ENCODE measurements around the gene DYNC1H1.

DYNC1H1 gene

DNA sequence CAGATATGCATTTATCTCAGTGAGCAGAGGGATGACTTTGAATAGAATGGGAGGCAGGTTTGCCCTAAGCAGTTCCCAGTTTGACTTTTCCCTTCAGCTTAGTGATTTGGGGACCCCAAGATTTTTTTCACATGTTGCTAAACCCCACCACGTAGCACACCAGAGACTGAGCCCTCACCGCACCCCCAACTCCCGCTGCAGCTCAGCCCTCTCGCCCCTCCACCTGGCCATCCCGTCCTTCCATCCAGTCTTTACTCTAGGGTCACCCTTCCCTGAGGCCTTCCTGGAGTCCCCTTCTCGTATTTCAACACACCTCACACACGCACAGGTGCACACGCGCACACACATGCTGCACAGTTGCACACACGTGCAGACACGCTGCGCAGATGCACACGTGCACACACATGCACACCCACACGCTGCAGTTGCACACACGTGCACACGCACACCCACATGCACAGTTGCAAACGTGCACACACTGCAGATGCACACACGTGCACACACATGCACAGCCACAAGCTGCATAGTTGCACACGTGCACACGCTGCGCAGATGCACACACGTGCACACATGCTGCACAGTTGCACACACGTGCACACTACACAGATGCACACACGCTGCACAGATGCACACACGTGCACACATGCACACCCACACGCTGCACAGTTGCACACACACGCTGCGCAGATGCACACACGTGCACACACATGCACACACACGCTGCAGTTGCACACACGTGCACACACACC, 92.5 kb downstream of the DYNC1H1 start:
- no peak overlapping the region for H2BK5ac ChIP-seq (ENCODE audit: low read length)
- no peak for DNase-seq (ENCODE audit: low spot score)
- H2AK5ac ChIP-seq (ENCODE audit: low read depth, low read length) = peak overlapping the region; percentile 43
- H3K27ac ChIP-seq (replicated peaks; ENCODE audit: low read length) = no peak overlapping the region
- no peak overlapping the region for H2AFZ ChIP-seq (ENCODE audit: low read length)
- peaks cover 3% of the 10 kb centered on the region for H3K79me1 ChIP-seq (ENCODE audit: low read depth, low read length)
- whole genome bisulfite sequencing, 2 donors (ENCODE audit: extremely low coverage in 2 of 2, insufficient read length in 2 of 2, insufficient replicate concordance in 1 of 2) = no CpG with 5 or more reads among the region's 31 CpGs
- peak overlapping the region; percentile 75 for H3K9ac ChIP-seq (ENCODE audit: low read depth, low read length, poor library complexity)
- peak overlapping the region; percentile 18 for H2BK12ac ChIP-seq (ENCODE audit: low read length)
- H3K9me3 ChIP-seq (replicated peaks in 1 of 2; ENCODE audit: control insufficient read depth in 2 of 2, insufficient read depth in 1 of 2, low read depth in 1 of 2, low read length in 2 of 2) = peaks cover 0 to 6% of the 10 kb centered on the region in 2 donors
- H3K4me2 ChIP-seq (ENCODE audit: insufficient read depth, low read length, poor library complexity, severe bottlenecking) = no peak overlapping the region
- H3K4ac ChIP-seq (ENCODE audit: low read length) = no peak overlapping the region
- H3K36me3 ChIP-seq (replicated peaks in 1 of 2; ENCODE audit: control insufficient read depth in 2 of 2, insufficient read depth in 2 of 2, low read length in 2 of 2) = peaks cover 11 to 30% of the 10 kb centered on the region in 2 donors
- no peak overlapping the region for H2BK120ac ChIP-seq (ENCODE audit: low read depth, low read length)
- peak overlapping the region; percentile 83 for H4K8ac ChIP-seq (ENCODE audit: low read depth, low read length)
- H2BK15ac ChIP-seq (ENCODE audit: low read length) = no peak overlapping the region
- peak overlapping the region; percentile 32 for H3K18ac ChIP-seq (ENCODE audit: low read length)
- no peaks in the 10 kb centered on the region for H3K27me3 ChIP-seq (ENCODE audit: control insufficient read depth in 3 of 3, insufficient read depth in 3 of 3, low read depth in 1 of 3, low read length in 3 of 3)
- H3K23ac ChIP-seq (ENCODE audit: low read depth, low read length, poor library complexity) = peak overlapping the region; percentile 76
- H3K4me3 ChIP-seq (ENCODE audit: low read length in 2 of 2) = peak overlapping the region in 1 of 2 donors; percentile 56
- peak overlapping the region; percentile 58 for H3K14ac ChIP-seq (ENCODE audit: low read length)
- H4K91ac ChIP-seq (ENCODE audit: low read depth, low read length, poor library complexity) = peak overlapping the region; percentile 80
- peaks cover 0 to 9% of the 10 kb centered on the region in 2 donors for H3K4me1 ChIP-seq (ENCODE audit: control insufficient read depth in 2 of 2, insufficient read depth in 1 of 2, low read depth in 1 of 2, low read length in 2 of 2)

- no peak overlapping the region for H3K18ac ChIP-seq (ENCODE audit: low read length)
- H4K91ac ChIP-seq (ENCODE audit: low read depth, low read length, poor library complexity) = no peak overlapping the region
- H3K23ac ChIP-seq (ENCODE audit: low read depth, low read length, poor library complexity) = peak overlapping the region; percentile 76
- H2BK5ac ChIP-seq (ENCODE audit: low read length) = no peak overlapping the region
- H3K4me1 ChIP-seq (ENCODE audit: control insufficient read depth in 2 of 2, insufficient read depth in 1 of 2, low read depth in 1 of 2, low read length in 2 of 2) = peaks cover 0 to 9% of the 10 kb centered on the region in 2 donors
- H3K79me1 ChIP-seq (ENCODE audit: low read depth, low read length) = peaks cover 3% of the 10 kb centered on the region
- no peaks in the 10 kb centered on the region for H3K27me3 ChIP-seq (ENCODE audit: control insufficient read depth in 3 of 3, insufficient read depth in 3 of 3, low read depth in 1 of 3, low read length in 3 of 3)
- H3K14ac ChIP-seq (ENCODE audit: low read length) = no peak overlapping the region
- H3K4ac ChIP-seq (ENCODE audit: low read length) = no peak overlapping the region
- no peak overlapping the region for H3K4me2 ChIP-seq (ENCODE audit: insufficient read depth, low read length, poor library complexity, severe bottlenecking)
- WGBS, 2 donors (ENCODE audit: extremely low coverage in 2 of 2, insufficient read length in 2 of 2, insufficient replicate concordance in 1 of 2) = 100% methylated on average over 1 of the region's 10 CpGs; no CpG with 5 or more reads in 1 of the 2 donors
- no peak overlapping the region for H2BK15ac ChIP-seq (ENCODE audit: low read length)
- no peak overlapping the region for H3K27ac ChIP-seq (replicated peaks; ENCODE audit: low read length)
- H2BK120ac ChIP-seq (ENCODE audit: low read depth, low read length) = no peak overlapping the region
- H3K4me3 ChIP-seq (ENCODE audit: low read length in 2 of 2) = peak overlapping the region in 1 of 2 donors; percentile 56
- H3K9ac ChIP-seq (ENCODE audit: low read depth, low read length, poor library complexity) = peak overlapping the region; percentile 75
- no peak for DNase-seq (ENCODE audit: low spot score)
- H2BK12ac ChIP-seq (ENCODE audit: low read length) = peak overlapping the region; percentile 18
- H2AK5ac ChIP-seq (ENCODE audit: low read depth, low read length) = peak overlapping the region; percentile 43
- H4K8ac ChIP-seq (ENCODE audit: low read depth, low read length) = peak overlapping the region; percentile 83
- peaks cover 0 to 6% of the 10 kb centered on the region in 2 donors for H3K9me3 ChIP-seq (replicated peaks in 1 of 2; ENCODE audit: control insufficient read depth in 2 of 2, insufficient read depth in 1 of 2, low read depth in 1 of 2, low read length in 2 of 2)
- H3K36me3 ChIP-seq (replicated peaks in 1 of 2; ENCODE audit: control insufficient read depth in 2 of 2, insufficient read depth in 2 of 2, low read length in 2 of 2) = peaks cover 9 to 23% of the 10 kb centered on the region in 2 donors
- no peak overlapping the region for H2AFZ ChIP-seq (ENCODE audit: low read length)
Measured at GRCh38 chr14:102057480-102058114, 93.2 kb downstream of the DYNC1H1 start.

- H2BK15ac ChIP-seq (ENCODE audit: low read length) = no peak overlapping the region
- no peak overlapping the region for H2AK5ac ChIP-seq (ENCODE audit: low read depth, low read length)
- no peaks in the 10 kb centered on the region for H3K27me3 ChIP-seq (ENCODE audit: control insufficient read depth in 3 of 3, insufficient read depth in 3 of 3, low read depth in 1 of 3, low read length in 3 of 3)
- H3K4me2 ChIP-seq (ENCODE audit: insufficient read depth, low read length, poor library complexity, severe bottlenecking) = no peak overlapping the region
- DNase-seq (ENCODE audit: low spot score) = no peak
- H4K8ac ChIP-seq (ENCODE audit: low read depth, low read length) = no peak overlapping the region
- H3K36me3 ChIP-seq (replicated peaks in 1 of 2; ENCODE audit: control insufficient read depth in 2 of 2, insufficient read depth in 2 of 2, low read length in 2 of 2) = peaks cover 6 to 19% of the 10 kb centered on the region in 2 donors
- peaks cover 3% of the 10 kb centered on the region for H3K79me1 ChIP-seq (ENCODE audit: low read depth, low read length)
- no peak overlapping the region for H4K91ac ChIP-seq (ENCODE audit: low read depth, low read length, poor library complexity)
- no peak overlapping the region for H2AFZ ChIP-seq (ENCODE audit: low read length)
- H2BK12ac ChIP-seq (ENCODE audit: low read length) = no peak overlapping the region
- H3K23ac ChIP-seq (ENCODE audit: low read depth, low read length, poor library complexity) = no peak overlapping the region
- H2BK120ac ChIP-seq (ENCODE audit: low read depth, low read length) = no peak overlapping the region
- H3K9me3 ChIP-seq (replicated peaks in 1 of 2; ENCODE audit: control insufficient read depth in 2 of 2, insufficient read depth in 1 of 2, low read depth in 1 of 2, low read length in 2 of 2) = peaks cover 0 to 6% of the 10 kb centered on the region in 2 donors
- no peak overlapping the region for H3K4me3 ChIP-seq (ENCODE audit: low read length in 2 of 2)
- H2BK5ac ChIP-seq (ENCODE audit: low read length) = no peak overlapping the region
- no peak overlapping the region for H3K27ac ChIP-seq (replicated peaks; ENCODE audit: low read length)
- no peak overlapping the region for H3K9ac ChIP-seq (ENCODE audit: low read depth, low read length, poor library complexity)
- H3K14ac ChIP-seq (ENCODE audit: low read length) = peak overlapping the region; percentile 71
- H3K4ac ChIP-seq (ENCODE audit: low read length) = no peak overlapping the region
- H3K4me1 ChIP-seq (ENCODE audit: control insufficient read depth in 2 of 2, insufficient read depth in 1 of 2, low read depth in 1 of 2, low read length in 2 of 2) = peaks cover 0 to 9% of the 10 kb centered on the region in 2 donors
- no peak overlapping the region for H3K18ac ChIP-seq (ENCODE audit: low read length)
- no CpG with 5 or more reads among the region's 7 CpGs for WGBS, 2 donors (ENCODE audit: extremely low coverage in 2 of 2, insufficient read length in 2 of 2, insufficient replicate concordance in 1 of 2)
Measured at GRCh38 chr14:102058146-102058545, 93.8 kb downstream of the DYNC1H1 start.

GRCh38 chr14:102058961-102059360, 94.6 kb downstream of the DYNC1H1 start:
- no peak overlapping the region for H2BK12ac ChIP-seq (ENCODE audit: low read length)

More at GRCh38 chr14:102058961-102059360, 94.6 kb downstream of the DYNC1H1 start:
- Histone ChIP-seq H2AFZ (ENCODE audit: low read length) (no peak overlapping the region), H3K36me3 (replicated peaks in 1 of 2; ENCODE audit: control insufficient read depth in 2 of 2, insufficient read depth in 2 of 2, low read length in 2 of 2) (peaks cover 6 to 14% of the 10 kb centered on the region in 2 donors), H4K8ac (ENCODE audit: low read depth, low read length) (no peak overlapping the region), H2BK15ac (ENCODE audit: low read length) (no peak overlapping the region), H3K79me1 (ENCODE audit: low read depth, low read length) (peaks cover 3% of the 10 kb centered on the region), H2BK5ac (ENCODE audit: low read length) (no peak overlapping the region), H3K4me3 (ENCODE audit: low read length in 2 of 2) (no peak overlapping the region), H2BK120ac (ENCODE audit: low read depth, low read length) (no peak overlapping the region), H3K4ac (ENCODE audit: low read length) (no peak overlapping the region), H4K91ac (ENCODE audit: low read depth, low read length, poor library complexity) (no peak overlapping the region), H3K27ac (replicated peaks; ENCODE audit: low read length) (no peak overlapping the region), H3K27me3 (ENCODE audit: control insufficient read depth in 3 of 3, insufficient read depth in 3 of 3, low read depth in 1 of 3, low read length in 3 of 3) (no peaks in the 10 kb centered on the region), H3K14ac (ENCODE audit: low read length) (no peak overlapping the region), H2AK5ac (ENCODE audit: low read depth, low read length) (no peak overlapping the region), H3K9me3 (replicated peaks in 1 of 2; ENCODE audit: control insufficient read depth in 2 of 2, insufficient read depth in 1 of 2, low read depth in 1 of 2, low read length in 2 of 2) (peaks cover 0 to 6% of the 10 kb centered on the region in 2 donors), H3K4me1 (ENCODE audit: control insufficient read depth in 2 of 2, insufficient read depth in 1 of 2, low read depth in 1 of 2, low read length in 2 of 2) (peaks cover 5 to 11% of the 10 kb centered on the region in 2 donors), H3K4me2 (ENCODE audit: insufficient read depth, low read length, poor library complexity, severe bottlenecking) (no peak overlapping the region), H3K9ac (ENCODE audit: low read depth, low read length, poor library complexity) (no peak overlapping the region), H3K18ac (ENCODE audit: low read length) (no peak overlapping the region), H3K23ac (ENCODE audit: low read depth, low read length, poor library complexity) (no peak overlapping the region)
- WGBS, 2 donors (ENCODE audit: extremely low coverage in 2 of 2, insufficient read length in 2 of 2, insufficient replicate concordance in 1 of 2) = no CpG with 5 or more reads among the region's 5 CpGs
- no peak for DNase-seq (ENCODE audit: low spot score)
